GM12892 (cell line): ENCODE data around the gene RAB10.

Experiments used
- POLR2A ChIP-seq: IDR thresholded peaks from 2 replicates; pipeline ENCODE4 v1.6.1; 2011; ENCODE audit warnings: low read depth, low read length, control low read depth
- POLR2AphosphoS5 ChIP-seq: IDR thresholded peaks from 2 replicates; pipeline ENCODE4 v1.6.1; 2011; ENCODE audit warnings: low read depth, low read length, control low read depth

GRCh38 chr2:26176279-26176615 is 142.4 kb downstream of the RAB10 start:
- TF ChIP-seq POLR2A (no peak), POLR2AphosphoS5 (no peak)
